Peyer's patch (tissue), 4 donors: Measurements from ENCODE around the gene CD300H. TPM values are rescaled to one million over a fixed set of nuclear protein-coding genes. Genes with fewer than 3 reads are reported as not detected.

Experiments used
- DNase-seq, 3 donors: peaks; one replicate each; pipeline ENCODE4 v3.0.0-alpha.2; 2017 to 2019
- H3K27ac ChIP-seq, 4 donors: fragments of 200-600 bp; sonication (generic); one replicate each; pipeline ENCODE4 v1.5.1; 2016 to 2019
- H3K27me3 ChIP-seq, 2 donors: fragments of 200-600 bp; sonication (generic); one replicate each; pipeline ENCODE4 v1.5.1; 2019
- H3K36me3 ChIP-seq, 3 donors: fragments of 200-600 bp; sonication (generic); one replicate each; pipeline ENCODE4 v1.5.1; 2016 to 2019
- H3K4me1 ChIP-seq, 4 donors: fragments of 200-600 bp; sonication (generic); one replicate each; pipeline ENCODE4 v1.5.1; 2016 to 2019
- H3K4me3 ChIP-seq, 4 donors: fragments of 200-600 bp; sonication (generic); 1 replicate in 3 of 4; 2 replicates in 1 of 4; pipeline ENCODE4 v1.5.1; 2016 to 2019; ENCODE audit warnings: mild to moderate bottlenecking in 1 of 4
- H3K9me3 ChIP-seq, 4 donors: fragments of 200-600 bp; sonication (generic); one replicate each; pipeline ENCODE4 v1.5.1; 2016 to 2019; ENCODE audit warnings: mild to moderate bottlenecking in 1 of 4
- POLR2A ChIP-seq, 2 donors: fragments of 450-650 bp; IDR thresholded peaks; one replicate each; pipeline ENCODE4 v1.5.1; 2017; ENCODE audit warnings: antibody characterized with exemption in 2 of 2, mild to moderate bottlenecking in 2 of 2, moderate library complexity in 2 of 2
- total RNA-seq, 4 donors: library from RNA; depleted of rRNA; stranded (reverse); fragments of >200 nt; gene quantifications; one replicate each; pipeline ENCODE4 v1.1.0, GENCODE V29; 2016
- TF ChIP-seq, protein P1 (sequence below), 6 experiments: fragments of 450-650 bp in 4 of 6; fragments of 200-600 bp in 2 of 6; sonication (generic) in 1 of 6; IDR thresholded peaks; one replicate each; pipeline ENCODE4 v1.5.1; 2017 to 2019; ENCODE audit warnings: antibody characterized with exemption in 6 of 6, mild to moderate bottlenecking in 3 of 6, moderate library complexity in 1 of 6

The CD300H gene
- total RNA-seq, 4 donors from 2014 or later: not detected

DNA sequence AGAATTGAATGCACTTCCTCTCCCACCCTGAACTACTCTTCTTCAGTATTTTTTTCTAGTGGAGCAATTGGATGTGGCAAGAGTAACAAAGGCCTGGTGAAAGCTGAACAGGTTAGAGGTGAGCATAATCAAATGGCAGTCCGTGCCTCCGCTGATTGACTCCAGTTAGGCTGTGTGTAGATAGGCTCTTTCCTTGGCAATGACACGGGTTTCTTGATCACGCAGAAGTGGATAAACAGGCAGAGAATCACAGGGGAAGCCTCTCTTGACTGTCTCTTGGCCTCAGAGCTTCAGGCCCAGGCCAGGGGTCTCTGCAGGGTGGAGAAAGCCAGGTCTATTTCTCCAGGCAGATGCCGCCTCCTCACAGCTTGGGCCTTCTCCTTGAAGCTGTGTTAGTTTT lies 40.2 kb downstream of the CD300H start:
- H3K27me3 ChIP-seq: no peaks in the 10 kb centered on the region
- no peak overlapping the region for H3K27ac ChIP-seq
- H3K36me3 ChIP-seq: no peaks in the 10 kb centered on the region
- no peak for TF ChIP-seq POLR2A (IDR thresholded peaks at IDR 0.05)
- TF ChIP-seq, protein P1, sequence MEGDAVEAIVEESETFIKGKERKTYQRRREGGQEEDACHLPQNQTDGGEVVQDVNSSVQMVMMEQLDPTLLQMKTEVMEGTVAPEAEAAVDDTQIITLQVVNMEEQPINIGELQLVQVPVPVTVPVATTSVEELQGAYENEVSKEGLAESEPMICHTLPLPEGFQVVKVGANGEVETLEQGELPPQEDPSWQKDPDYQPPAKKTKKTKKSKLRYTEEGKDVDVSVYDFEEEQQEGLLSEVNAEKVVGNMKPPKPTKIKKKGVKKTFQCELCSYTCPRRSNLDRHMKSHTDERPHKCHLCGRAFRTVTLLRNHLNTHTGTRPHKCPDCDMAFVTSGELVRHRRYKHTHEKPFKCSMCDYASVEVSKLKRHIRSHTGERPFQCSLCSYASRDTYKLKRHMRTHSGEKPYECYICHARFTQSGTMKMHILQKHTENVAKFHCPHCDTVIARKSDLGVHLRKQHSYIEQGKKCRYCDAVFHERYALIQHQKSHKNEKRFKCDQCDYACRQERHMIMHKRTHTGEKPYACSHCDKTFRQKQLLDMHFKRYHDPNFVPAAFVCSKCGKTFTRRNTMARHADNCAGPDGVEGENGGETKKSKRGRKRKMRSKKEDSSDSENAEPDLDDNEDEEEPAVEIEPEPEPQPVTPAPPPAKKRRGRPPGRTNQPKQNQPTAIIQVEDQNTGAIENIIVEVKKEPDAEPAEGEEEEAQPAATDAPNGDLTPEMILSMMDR (IDR thresholded peaks at IDR 0.05): no peak
- H3K4me1 ChIP-seq: no peaks in the 10 kb centered on the region
- DNase-seq: peak in 1 of 3 donors; percentile 14
- H3K9me3 ChIP-seq: no peaks in the 10 kb centered on the region
- no peak overlapping the region for H3K4me3 ChIP-seq

DNA sequence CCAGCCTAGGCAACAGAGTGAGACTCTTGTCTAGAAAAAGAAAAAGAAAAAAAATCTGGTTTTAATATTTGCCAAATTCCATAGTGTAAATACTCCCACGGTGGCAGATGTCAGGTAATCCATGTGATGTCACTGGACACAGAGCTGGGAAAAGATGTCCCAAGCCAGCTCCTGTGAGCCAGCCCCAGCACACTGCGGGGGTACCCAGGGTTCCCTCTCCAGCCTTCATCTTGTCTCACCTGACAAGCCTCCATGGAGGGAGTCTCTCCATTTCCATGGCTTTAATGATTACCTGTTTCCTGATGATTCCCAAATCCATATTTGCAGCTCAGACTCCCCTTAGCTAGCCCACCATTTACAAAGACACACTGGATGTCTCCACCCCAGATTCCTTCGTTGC lies 40.6 kb downstream of the CD300H start:
- no peaks in the 10 kb centered on the region for H3K9me3 ChIP-seq
- no peaks in the 10 kb centered on the region for H3K36me3 ChIP-seq
- no peak overlapping the region for H3K4me3 ChIP-seq
- DNase-seq: no peak
- TF ChIP-seq POLR2A (IDR thresholded peaks at IDR 0.05): no peak
- TF ChIP-seq, protein P1 (IDR thresholded peaks at IDR 0.05): no peak
- no peaks in the 10 kb centered on the region for H3K4me1 ChIP-seq
- H3K27ac ChIP-seq: no peak overlapping the region
- no peaks in the 10 kb centered on the region for H3K27me3 ChIP-seq

DNA sequence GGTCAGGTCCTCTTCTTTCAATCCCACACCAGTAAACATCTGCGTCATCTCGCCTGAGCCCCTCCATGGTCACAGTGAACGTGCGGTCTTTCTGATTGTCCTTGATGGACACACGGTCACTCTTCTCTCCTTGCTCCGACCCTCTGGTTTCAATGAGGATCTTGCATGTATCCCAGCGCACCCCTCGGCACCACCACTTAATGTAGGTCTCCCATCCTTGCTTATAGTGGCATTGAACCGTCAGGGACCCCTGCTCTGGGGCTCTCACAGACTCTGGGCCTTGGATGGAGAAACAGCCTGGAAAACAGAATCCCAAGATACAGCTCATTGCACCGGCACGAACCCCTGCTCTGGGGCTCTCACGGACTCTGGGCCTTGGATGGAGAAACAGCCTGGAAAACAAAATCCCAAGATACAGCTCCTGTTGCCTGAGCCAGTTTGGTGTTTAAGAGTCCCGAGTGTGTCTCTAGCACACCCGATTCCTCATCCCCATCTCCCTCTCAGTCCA lies 41.5 kb downstream of the CD300H start:
- no peaks in the 10 kb centered on the region for H3K9me3 ChIP-seq
- TF ChIP-seq, protein P1 (IDR thresholded peaks at IDR 0.05): no peak
- TF ChIP-seq POLR2A (IDR thresholded peaks at IDR 0.05): no peak
- H3K4me1 ChIP-seq: no peaks in the 10 kb centered on the region
- H3K36me3 ChIP-seq: no peaks in the 10 kb centered on the region
- no peak overlapping the region for H3K27ac ChIP-seq
- peak in 1 of 3 donors; percentile 25 for DNase-seq
- H3K4me3 ChIP-seq: no peak overlapping the region
- H3K27me3 ChIP-seq: no peaks in the 10 kb centered on the region

DNA sequence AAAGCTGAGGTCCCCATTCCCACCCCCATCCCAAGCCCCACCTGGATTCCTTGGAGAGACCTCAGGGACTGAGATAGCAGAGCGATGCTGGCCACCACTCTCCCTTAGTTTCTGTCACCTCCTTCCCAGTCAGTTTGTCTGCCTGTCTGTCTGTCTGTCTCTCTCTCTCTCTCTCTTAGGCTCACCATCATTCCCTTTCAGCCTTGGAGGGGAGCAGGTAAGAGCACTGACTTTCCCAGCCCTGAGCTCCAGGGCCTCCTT lies 41.9 kb downstream of the CD300H start:
- Histone ChIP-seq H3K4me3 (no peak overlapping the region), H3K9me3 (no peaks in the 10 kb centered on the region), H3K4me1 (no peaks in the 10 kb centered on the region), H3K36me3 (no peaks in the 10 kb centered on the region), H3K27me3 (no peaks in the 10 kb centered on the region), H3K27ac (no peak overlapping the region)
- TF ChIP-seq, protein P1 (IDR thresholded peaks at IDR 0.05): no peak
- TF ChIP-seq POLR2A (IDR thresholded peaks at IDR 0.05): no peak
- no peak for DNase-seq

DNA sequence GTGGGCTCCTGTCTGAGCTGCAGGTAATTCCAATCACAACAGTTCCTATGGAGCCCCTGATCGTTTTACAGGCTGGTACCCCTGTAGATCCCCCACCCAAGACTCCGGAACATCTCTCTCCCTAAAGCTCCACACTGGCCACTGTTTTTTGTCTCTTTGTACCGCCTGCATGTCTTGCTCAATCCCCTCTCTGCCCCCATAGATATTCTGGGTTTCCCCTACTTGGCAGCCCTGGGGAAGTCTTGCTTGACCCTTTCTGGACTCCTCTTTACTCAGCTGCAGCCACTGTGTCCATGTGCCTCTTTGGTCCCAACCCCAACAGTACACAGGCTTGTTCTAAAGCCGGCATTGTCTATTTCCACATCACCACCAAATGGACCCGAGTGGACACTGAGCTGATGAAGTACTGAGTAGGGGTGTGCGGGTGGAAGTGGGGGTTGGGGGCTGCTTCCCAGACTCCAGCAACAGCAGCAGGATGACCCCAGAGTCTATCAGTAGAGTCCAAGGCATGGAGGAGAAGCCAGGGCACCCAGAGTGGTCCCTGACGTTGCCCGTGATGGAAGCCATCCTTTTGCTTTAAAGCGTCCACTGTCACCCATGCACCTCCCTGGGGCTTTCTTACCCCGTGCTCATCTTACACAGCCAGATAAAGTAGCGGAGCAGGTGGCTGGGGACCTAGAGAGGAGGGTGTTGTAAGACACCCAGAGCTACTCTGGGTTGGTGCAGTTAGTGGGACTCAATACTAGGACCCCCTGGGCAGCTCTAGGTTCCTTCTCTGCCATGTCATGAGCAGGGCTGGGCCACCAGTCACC lies 42.5 kb downstream of the CD300H start:
- H3K27ac ChIP-seq: no peak overlapping the region
- no peaks in the 10 kb centered on the region for H3K36me3 ChIP-seq
- H3K27me3 ChIP-seq: no peaks in the 10 kb centered on the region
- no peak for TF ChIP-seq POLR2A (IDR thresholded peaks at IDR 0.05)
- TF ChIP-seq, protein P1 (IDR thresholded peaks at IDR 0.05): no peak
- no peaks in the 10 kb centered on the region for H3K4me1 ChIP-seq
- H3K9me3 ChIP-seq: no peaks in the 10 kb centered on the region
- DNase-seq: peak in 1 of 3 donors; percentile 10
- no peak overlapping the region for H3K4me3 ChIP-seq
